CD14-positive monocyte (primary cell): Measurements from ENCODE around the gene EPHA3. TPM values are rescaled to one million over a fixed set of nuclear protein-coding genes. Genes with fewer than 3 reads are reported as not detected.

Source experiments
- DNase-seq, 3 donors: peaks; one replicate each; pipeline ENCODE4 v3.0.0-alpha.2; 2011 to 2022
- H2AFZ ChIP-seq: 2 replicates; pipeline ENCODE4 v1.6.0; 2012; ENCODE audit warnings: mild to moderate bottlenecking, low read depth, low read length, inconsistent platforms; ENCODE audit not compliant: insufficient read depth, poor library complexity, severe bottlenecking
- H3K27ac ChIP-seq, 2 donors: 1 replicate in 1 of 2; 2 replicates in 1 of 2; pipeline ENCODE4 v1.5.1; 2012 to 2013; ENCODE audit warnings: low read length in 2 of 2, control low read depth in 1 of 2, inconsistent platforms in 1 of 2, low read depth in 1 of 2, mild to moderate bottlenecking in 1 of 2
- H3K27me3 ChIP-seq, 2 donors: one replicate each; pipeline versions ENCODE4 v1.6.0 to v1.6.1; 2011 to 2013; ENCODE audit warnings: low read length in 2 of 2; ENCODE audit not compliant: control insufficient read depth in 2 of 2, insufficient read depth in 2 of 2
- H3K36me3 ChIP-seq, 2 donors: replicated peaks in 1 of 2; 1 replicate in 1 of 2; 2 replicates in 1 of 2; pipeline versions ENCODE4 v1.5.1 to v1.6.1; 2012 to 2013; ENCODE audit warnings: low read length in 2 of 2, control low read depth in 1 of 2, inconsistent platforms in 1 of 2, mild to moderate bottlenecking in 1 of 2; ENCODE audit not compliant: insufficient read depth in 2 of 2, control insufficient read depth in 1 of 2
- H3K4me1 ChIP-seq, 2 donors: 1 replicate in 1 of 2; 2 replicates in 1 of 2; pipeline versions ENCODE4 v1.5.1 to v1.6.1; 2012 to 2013; ENCODE audit warnings: low read length in 2 of 2, control low read depth in 1 of 2, inconsistent platforms in 1 of 2, mild to moderate bottlenecking in 1 of 2, moderate library complexity in 1 of 2; ENCODE audit not compliant: insufficient read depth in 2 of 2, control insufficient read depth in 1 of 2
- H3K4me2 ChIP-seq: replicated peaks from 2 replicates; pipeline ENCODE3; 2012; ENCODE audit warnings: low read length, moderate library complexity, mild to moderate bottlenecking; ENCODE audit not compliant: poor library complexity, severe bottlenecking; ENCODE audit errors: extremely low read depth
- H3K4me3 ChIP-seq, 3 experiments: fragments of 200-600 bp in 1 of 3; sonication (generic) in 1 of 3; replicated peaks in 1 of 3; 1 replicate in 2 of 3; 2 replicates in 1 of 3; pipeline ENCODE4 v1.5.1; 2011 to 2013; ENCODE audit warnings: low read length in 3 of 3, mild to moderate bottlenecking in 3 of 3, control low read depth in 2 of 3, low read depth in 2 of 3, inconsistent platforms in 1 of 3, moderate library complexity in 1 of 3
- H3K79me2 ChIP-seq: 2 replicates; pipeline ENCODE4 v1.6.0; 2012; ENCODE audit warnings: mild to moderate bottlenecking, control low read depth, inconsistent platforms, low read length, moderate library complexity; ENCODE audit not compliant: insufficient read depth
- H3K9ac ChIP-seq: 2 replicates; pipeline ENCODE4 v1.6.0; 2017; ENCODE audit warnings: low read length, mild to moderate bottlenecking; ENCODE audit not compliant: insufficient read depth, poor library complexity, severe bottlenecking
- H3K9me3 ChIP-seq, 2 donors: replicated peaks in 1 of 2; 1 replicate in 1 of 2; 2 replicates in 1 of 2; pipeline versions ENCODE4 v1.5.1 to v1.6.1; 2012 to 2013; ENCODE audit warnings: low read length in 2 of 2, control low read depth in 1 of 2; ENCODE audit not compliant: control insufficient read depth in 1 of 2, insufficient read depth in 1 of 2
- H4K20me1 ChIP-seq: 2 replicates; pipeline ENCODE4 v1.6.0; 2012; ENCODE audit warnings: mild to moderate bottlenecking, low read length, control low read depth, moderate library complexity; ENCODE audit not compliant: insufficient read depth
- H3K27ac Mint-ChIP-seq, 7 donors: one replicate each; pipeline ENCODE4 v1.8.0; 2020; ENCODE audit warnings: mild to moderate bottlenecking in 7 of 7, mixed read lengths in 7 of 7, moderate library complexity in 6 of 7, inconsistent platforms in 2 of 7
- H3K27me3 Mint-ChIP-seq, 3 donors: one replicate each; pipeline ENCODE4 v1.8.0; 2021 to 2022; ENCODE audit warnings: low read depth in 3 of 3, mild to moderate bottlenecking in 3 of 3, mixed read lengths in 3 of 3, moderate library complexity in 3 of 3, inconsistent platforms in 1 of 3
- H3K36me3 Mint-ChIP-seq, 2 donors: one replicate each; pipeline ENCODE4 v1.8.0; 2020; ENCODE audit warnings: mixed read lengths in 2 of 2, inconsistent platforms in 1 of 2, mild to moderate bottlenecking in 1 of 2
- H3K4me1 Mint-ChIP-seq: one replicate; pipeline ENCODE4 v1.8.0; 2020; ENCODE audit warnings: mild to moderate bottlenecking, mixed read lengths
- H3K4me3 Mint-ChIP-seq, 2 donors: one replicate each; pipeline ENCODE4 v1.8.0; 2020; ENCODE audit warnings: mild to moderate bottlenecking in 2 of 2, mixed read lengths in 2 of 2, moderate library complexity in 1 of 2
- H3K9me3 Mint-ChIP-seq, 7 donors: one replicate each; pipeline ENCODE4 v1.8.0; 2020 to 2022; ENCODE audit warnings: mixed read lengths in 7 of 7, mild to moderate bottlenecking in 6 of 7, moderate library complexity in 6 of 7, inconsistent platforms in 2 of 7
- WGBS: methylation state at CpG from one replicate; pipeline ENCODE4 v1.1.5; 2013; ENCODE audit warnings: missing lambda C conversion rate; ENCODE audit not compliant: insufficient coverage; 5-methylcytosine and 5-hydroxymethylcytosine counted together
- intact Hi-C, 2 donors: fragments of 100-400 bp; cut with micrococcal nuclease; formaldehyde crosslinking; loops; one replicate each; pipeline versions ENCODE4 v1.15.0 to v1.15.1; 2023
- polyA plus RNA-seq, 3 donors: library from polyadenylated mRNA; depleted of rRNA in 1 of 3; unstranded in 2 of 3; stranded (reverse) in 1 of 3; fragments of 300-500 nt in 2 of 3; fragments of >200 nt in 1 of 3; fragmentation: Illumina TruSeq in 2 of 3; gene quantifications; 1 replicate in 2 of 3; 2 replicates in 1 of 3; pipeline ENCODE4 v1.2.3, GENCODE V29; 2012 to 2021
- TF ChIP-seq, protein P1 (sequence below): fragments of 200-600 bp; IDR thresholded peaks from one replicate; pipeline ENCODE4 v1.8.0; 2022; ENCODE audit warnings: antibody characterized with exemption, mild to moderate bottlenecking

The EPHA3 gene
- polyA plus RNA-seq, 3 donors: not detected

DNA sequence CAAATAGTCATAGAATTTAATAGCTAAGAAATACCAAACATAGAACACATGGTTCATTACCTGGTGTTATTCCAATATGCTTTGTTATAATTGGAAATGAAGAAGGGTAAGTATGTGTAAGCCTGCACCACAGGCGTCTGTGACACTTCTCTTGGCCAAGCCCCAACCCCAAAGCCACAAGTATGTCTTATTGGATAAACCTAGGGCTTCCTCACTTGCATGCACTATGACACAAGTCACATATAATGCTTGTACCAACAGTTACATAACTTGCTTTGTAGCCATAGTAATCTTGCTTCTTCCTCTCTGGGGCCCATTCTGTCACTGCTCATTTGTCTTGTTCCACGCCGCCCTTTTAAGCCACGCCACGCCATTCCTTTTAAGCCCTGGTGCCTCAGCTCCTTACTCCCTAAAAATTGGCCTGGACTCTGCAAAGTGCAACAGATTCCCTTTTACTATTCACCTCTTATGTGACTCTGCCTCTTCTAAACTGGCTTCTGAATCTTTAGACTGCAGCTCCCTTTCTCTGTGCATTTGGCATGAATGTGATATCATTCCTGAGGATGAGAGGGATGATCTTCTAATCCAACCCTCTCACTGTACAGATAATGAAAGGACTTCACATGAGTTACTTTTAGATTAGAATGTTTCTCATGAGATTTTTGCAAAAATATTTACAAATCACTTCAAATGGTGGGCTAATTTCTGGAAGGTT is 48.1 kb upstream of the EPHA3 start:
- Mint-ChIP-seq H3K27me3 (no peaks in the 10 kb centered on the region), H3K9me3 (peaks cover 0 to 5% (median 2%) of the 10 kb centered on the region in 7 donors), H3K4me1 (no peaks in the 10 kb centered on the region), H3K27ac (no peak overlapping the region), H3K4me3 (no peak overlapping the region), H3K36me3 (no peaks in the 10 kb centered on the region)
- H3K27ac ChIP-seq: no peak overlapping the region
- TF ChIP-seq, protein P1, sequence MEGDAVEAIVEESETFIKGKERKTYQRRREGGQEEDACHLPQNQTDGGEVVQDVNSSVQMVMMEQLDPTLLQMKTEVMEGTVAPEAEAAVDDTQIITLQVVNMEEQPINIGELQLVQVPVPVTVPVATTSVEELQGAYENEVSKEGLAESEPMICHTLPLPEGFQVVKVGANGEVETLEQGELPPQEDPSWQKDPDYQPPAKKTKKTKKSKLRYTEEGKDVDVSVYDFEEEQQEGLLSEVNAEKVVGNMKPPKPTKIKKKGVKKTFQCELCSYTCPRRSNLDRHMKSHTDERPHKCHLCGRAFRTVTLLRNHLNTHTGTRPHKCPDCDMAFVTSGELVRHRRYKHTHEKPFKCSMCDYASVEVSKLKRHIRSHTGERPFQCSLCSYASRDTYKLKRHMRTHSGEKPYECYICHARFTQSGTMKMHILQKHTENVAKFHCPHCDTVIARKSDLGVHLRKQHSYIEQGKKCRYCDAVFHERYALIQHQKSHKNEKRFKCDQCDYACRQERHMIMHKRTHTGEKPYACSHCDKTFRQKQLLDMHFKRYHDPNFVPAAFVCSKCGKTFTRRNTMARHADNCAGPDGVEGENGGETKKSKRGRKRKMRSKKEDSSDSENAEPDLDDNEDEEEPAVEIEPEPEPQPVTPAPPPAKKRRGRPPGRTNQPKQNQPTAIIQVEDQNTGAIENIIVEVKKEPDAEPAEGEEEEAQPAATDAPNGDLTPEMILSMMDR: no peak
- DNase-seq: no peak
- H3K9me3 ChIP-seq: no peaks in the 10 kb centered on the region
- no peaks in the 10 kb centered on the region for H4K20me1 ChIP-seq
- no peak overlapping the region for H2AFZ ChIP-seq
- H3K4me2 ChIP-seq: no peak overlapping the region
- H3K9ac ChIP-seq: no peak overlapping the region
- WGBS: 22% methylated on average over 4 of the region's 5 CpGs
- intact Hi-C loops: no loop called here
- H3K79me2 ChIP-seq: no peaks in the 10 kb centered on the region
- H3K36me3 ChIP-seq: no peaks in the 10 kb centered on the region
- H3K27me3 ChIP-seq: no peaks in the 10 kb centered on the region
- H3K4me3 ChIP-seq: no peak overlapping the region
- no peaks in the 10 kb centered on the region for H3K4me1 ChIP-seq

DNA sequence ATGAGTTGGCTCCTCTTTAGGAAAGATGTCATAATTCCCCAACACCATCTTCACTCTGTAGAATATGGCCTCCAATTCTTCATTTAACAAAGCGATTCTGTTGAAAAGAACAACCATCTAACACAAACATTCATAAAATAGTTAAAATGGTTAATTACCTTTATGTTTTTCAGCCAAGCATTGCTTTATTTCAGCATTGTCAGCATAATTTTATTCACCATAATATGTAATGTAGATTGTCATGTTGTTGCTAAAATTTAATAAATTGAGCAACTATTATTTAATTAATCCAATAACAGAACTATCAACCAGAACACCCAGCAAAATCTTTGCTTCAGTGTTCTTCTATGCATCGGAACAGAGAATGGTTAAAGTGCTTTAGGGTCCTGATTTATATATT is 46.2 kb upstream of the EPHA3 start:
- DNase-seq: no peak
- Mint-ChIP-seq H3K36me3 (no peaks in the 10 kb centered on the region), H3K4me3 (no peak overlapping the region), H3K27me3 (no peaks in the 10 kb centered on the region), H3K27ac (no peak overlapping the region), H3K9me3 (peaks cover 0 to 2% (median 1%) of the 10 kb centered on the region in 7 donors), H3K4me1 (no peaks in the 10 kb centered on the region)
- intact Hi-C loops: no loop called here
- H3K27ac ChIP-seq: no peak overlapping the region
- H4K20me1 ChIP-seq: no peaks in the 10 kb centered on the region
- H3K9ac ChIP-seq: no peak overlapping the region
- no peaks in the 10 kb centered on the region for H3K4me1 ChIP-seq
- no peak overlapping the region for H3K4me3 ChIP-seq
- no peaks in the 10 kb centered on the region for H3K36me3 ChIP-seq
- no peaks in the 10 kb centered on the region for H3K9me3 ChIP-seq
- WGBS: no CpG with 5 or more reads among the region's 2 CpGs
- no peaks in the 10 kb centered on the region for H3K27me3 ChIP-seq
- H2AFZ ChIP-seq: no peak overlapping the region
- no peaks in the 10 kb centered on the region for H3K79me2 ChIP-seq
- TF ChIP-seq, protein P1: no peak
- no peak overlapping the region for H3K4me2 ChIP-seq
